VCaP (cell line): ENCODE results near the gene DNAH10.

Experiments
- H3K27ac ChIP-seq: fragments of 450-650 bp; 2 replicates; pipeline ENCODE4 v1.5.1; 2017
- CTCF ChIP-seq: fragments of 450-650 bp; conservative IDR thresholded peaks from 2 replicates; pipeline ENCODE4 v1.5.1; 2017; ENCODE audit warnings: mild to moderate bottlenecking, moderate library complexity

Gene DNAH10

GRCh38 chr12:123761841-123762714, at the start of gene DNAH10:
DNAH10 (plus strand) TSS chr12:123762301; CDS start chr12:123762337, 36 bp downstream.
- H3K27ac ChIP-seq: peak within 1 kb of the TSS; percentile 46
- peak; percentile 81 for TF ChIP-seq CTCF

- TF ChIP-seq CTCF: no peak
- H3K27ac ChIP-seq: peak overlapping the region; percentile 81
Observed at GRCh38 chr12:123712780-123713319, 49.3 kb upstream of the DNAH10 start.

GRCh38 chr12:123713398-123713797, 48.7 kb upstream of the DNAH10 start:
- peak overlapping the region; percentile 81 for H3K27ac ChIP-seq
- TF ChIP-seq CTCF: no peak

- peak overlapping the region; percentile 81 for H3K27ac ChIP-seq
- no peak for TF ChIP-seq CTCF
Observed at GRCh38 chr12:123713823-123714585, 48.1 kb upstream of the DNAH10 start.

- TF ChIP-seq CTCF: no peak
- H3K27ac ChIP-seq: no peak overlapping the region
Observed at GRCh38 chr12:123715195-123715594, 46.9 kb upstream of the DNAH10 start.

GRCh38 chr12:123717350-123717749, 44.8 kb upstream of the DNAH10 start:
- TF ChIP-seq CTCF: no peak

More at GRCh38 chr12:123717350-123717749, 44.8 kb upstream of the DNAH10 start:
- H3K27ac ChIP-seq: no peak overlapping the region
